Raji (cell line): ENCODE results near the gene LAMC3.

Source experiments
- POLR2A ChIP-seq: IDR thresholded peaks from 2 replicates; pipeline ENCODE4 v1.6.1; 2011; ENCODE audit warnings: low read depth, low read length, control low read depth; ENCODE audit not compliant: insufficient read depth

Gene LAMC3

GRCh38 chr9:131125288-131126058 lies 116.5 kb downstream of the LAMC3 start, which contains the start of gene NUP214:
NUP214 (plus strand) TSS chr9:131125586; CDS start chr9:131125705, 119 bp downstream.
- TF ChIP-seq POLR2A, result peak; percentile 98

- TF ChIP-seq POLR2A, result no peak
Observed at GRCh38 chr9:131126059-131126426, 117.1 kb downstream of the LAMC3 start.

- TF ChIP-seq POLR2A, result no peak
Observed at GRCh38 chr9:131129183-131129582, 120.2 kb downstream of the LAMC3 start.

GRCh38 chr9:131138676-131139075 lies 129.7 kb downstream of the LAMC3 start:
- no peak for TF ChIP-seq POLR2A

- no peak for TF ChIP-seq POLR2A
Observed at GRCh38 chr9:131140112-131140511, 131.1 kb downstream of the LAMC3 start.

GRCh38 chr9:131140550-131140949 lies 131.6 kb downstream of the LAMC3 start:
- no peak for TF ChIP-seq POLR2A

- TF ChIP-seq POLR2A, result no peak
Observed at GRCh38 chr9:131142160-131142559, 133.2 kb downstream of the LAMC3 start.
